HG03196 (cell line): ENCODE data around the gene P2RY6.

Experiments
- ATAC-seq: cut with Tn5 transposase; IDR thresholded peaks from one replicate; pipeline ENCODE4 v1.9.1; 2021; ENCODE audit not compliant: unreplicated experiment

The P2RY6 gene

GRCh38 chr11:73236854-73237253, 35.3 kb upstream of the P2RY6 start:
- ATAC-seq: no peak

DNA sequence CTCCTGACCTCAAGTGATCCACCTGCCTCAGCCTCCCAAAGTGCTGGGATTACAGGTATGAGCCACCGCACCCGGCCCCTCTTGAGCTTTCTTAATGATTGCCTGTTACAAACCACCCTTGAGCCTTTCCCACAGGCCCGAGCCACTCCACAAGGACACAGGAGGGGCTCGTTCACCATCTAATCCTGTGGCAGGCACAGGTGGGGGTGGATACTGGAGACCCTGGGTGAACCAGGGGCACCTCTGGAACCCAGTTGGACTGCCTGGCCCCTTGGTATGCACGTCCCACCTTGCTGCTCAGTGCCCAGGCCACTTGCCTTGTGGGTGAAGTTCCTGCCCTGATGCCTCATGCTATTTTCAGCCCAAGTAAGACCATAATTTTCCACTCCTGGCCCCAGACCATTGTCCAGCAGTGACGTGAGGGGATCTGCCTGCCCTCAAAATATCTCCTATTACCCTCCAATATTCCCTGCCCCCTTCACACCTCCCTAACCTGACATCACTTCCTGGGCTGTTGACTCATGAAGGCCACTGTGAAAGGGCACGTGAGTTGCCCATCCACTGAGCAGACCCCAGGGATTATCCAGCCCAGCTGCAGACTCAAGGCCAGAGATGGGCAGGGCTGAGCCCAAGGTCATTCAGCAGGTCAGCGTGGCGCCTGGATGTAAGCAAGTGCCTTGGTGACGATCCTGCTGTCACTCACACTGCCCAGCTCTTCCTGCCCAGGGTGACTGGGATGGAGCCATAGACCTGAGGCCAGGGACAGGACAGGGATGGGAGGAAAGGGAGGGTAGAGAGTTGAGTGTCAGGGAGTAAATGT, 34.5 kb upstream of the P2RY6 start:
- no peak for ATAC-seq

- no peak for ATAC-seq
Measured at GRCh38 chr11:73239111-73239521, 33.0 kb upstream of the P2RY6 start.

DNA sequence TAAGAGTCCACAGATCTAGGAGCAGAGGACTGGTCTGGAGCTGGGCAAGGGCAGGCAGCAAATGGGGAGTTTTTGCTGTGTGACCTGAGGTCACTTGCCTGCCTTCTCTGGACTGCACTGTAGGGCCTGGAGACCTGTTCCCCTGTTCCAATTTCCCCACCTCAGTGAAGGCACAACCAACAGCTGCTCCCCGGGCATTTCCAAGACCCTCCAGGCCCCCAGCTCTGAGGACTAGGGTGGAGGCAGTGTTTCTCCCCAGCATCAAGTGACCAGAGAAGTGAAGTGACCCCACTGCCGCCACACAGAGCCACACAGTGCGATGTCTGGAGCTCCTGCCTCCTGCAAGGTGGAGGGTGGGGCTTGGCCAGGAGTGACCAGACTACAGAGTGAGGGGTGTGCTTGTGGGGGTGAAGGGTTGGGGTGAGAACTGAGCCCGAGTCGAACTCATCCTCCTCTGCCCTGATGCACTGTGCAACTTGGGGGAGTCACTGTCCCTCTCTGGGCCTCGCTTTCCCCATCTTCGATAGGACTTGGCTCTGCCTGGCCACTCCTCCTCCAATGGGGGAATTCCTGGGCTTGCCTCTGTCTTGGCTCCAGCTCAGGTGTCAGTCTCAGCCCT, 32.5 kb upstream of the P2RY6 start:
- no peak for ATAC-seq

GRCh38 chr11:73240190-73240781, 31.9 kb upstream of the P2RY6 start:
- no peak for ATAC-seq

GRCh38 chr11:73241300-73241699, 30.8 kb upstream of the P2RY6 start:
- no peak for ATAC-seq

DNA sequence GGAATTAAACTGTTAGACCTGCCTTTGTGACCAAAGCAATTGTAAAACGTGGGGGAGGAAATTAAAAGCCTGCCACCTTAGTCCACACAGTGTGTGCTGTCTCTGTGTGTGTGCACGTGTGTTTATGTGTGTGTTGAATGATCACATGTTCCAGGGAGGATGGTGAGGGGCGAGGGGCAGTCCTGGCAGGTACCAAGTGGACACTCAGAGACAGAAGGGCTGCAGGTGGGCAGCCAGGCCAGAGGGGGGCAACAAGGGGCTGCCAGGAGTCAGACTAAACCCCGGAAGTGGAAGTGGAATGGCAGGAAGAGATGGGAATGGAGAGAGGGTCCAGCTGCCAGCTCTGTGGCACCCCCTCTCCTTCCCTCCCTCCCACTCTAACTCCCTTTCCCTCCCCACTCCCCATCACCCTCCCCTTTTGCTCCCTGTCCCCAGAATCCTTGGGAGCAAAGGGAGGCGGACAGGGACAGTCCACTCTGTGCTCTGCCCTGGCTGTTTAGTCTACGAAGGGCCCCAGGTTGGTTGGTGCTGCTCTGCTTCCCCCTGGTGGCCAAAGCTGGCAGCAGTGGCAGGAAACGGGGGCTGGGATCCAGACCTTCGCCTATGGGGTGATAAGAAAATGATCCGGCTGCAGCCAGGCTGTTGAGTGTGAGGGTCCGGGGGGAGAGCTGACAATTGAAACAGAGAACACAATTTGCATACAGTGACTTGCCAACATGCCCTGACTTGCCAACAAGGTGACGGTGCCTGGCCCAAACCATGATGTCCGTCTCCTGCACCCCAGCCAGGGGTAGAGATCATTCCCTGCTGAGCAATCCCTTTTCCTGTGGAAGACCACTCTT, 29.7 kb upstream of the P2RY6 start:
- no peak for ATAC-seq

DNA sequence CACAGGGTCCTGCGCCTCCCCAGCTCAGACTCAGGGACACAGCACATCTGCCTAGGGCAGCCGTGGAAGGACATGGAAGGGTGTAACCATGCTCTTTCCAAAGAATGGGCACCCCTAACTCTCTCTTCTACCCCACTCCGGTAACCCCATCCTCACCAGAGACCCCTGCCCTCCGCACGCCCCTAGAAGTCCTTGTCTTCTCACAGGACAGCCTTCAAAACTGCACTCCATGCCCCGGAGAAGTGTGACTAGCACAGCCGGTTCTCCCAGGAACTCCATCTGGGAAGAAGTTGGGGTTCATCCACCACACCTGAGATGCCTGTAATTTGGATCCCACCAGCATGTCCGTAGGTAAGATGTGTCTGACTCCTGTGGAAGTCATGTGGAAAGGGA, 29.0 kb upstream of the P2RY6 start:
- no peak for ATAC-seq

DNA sequence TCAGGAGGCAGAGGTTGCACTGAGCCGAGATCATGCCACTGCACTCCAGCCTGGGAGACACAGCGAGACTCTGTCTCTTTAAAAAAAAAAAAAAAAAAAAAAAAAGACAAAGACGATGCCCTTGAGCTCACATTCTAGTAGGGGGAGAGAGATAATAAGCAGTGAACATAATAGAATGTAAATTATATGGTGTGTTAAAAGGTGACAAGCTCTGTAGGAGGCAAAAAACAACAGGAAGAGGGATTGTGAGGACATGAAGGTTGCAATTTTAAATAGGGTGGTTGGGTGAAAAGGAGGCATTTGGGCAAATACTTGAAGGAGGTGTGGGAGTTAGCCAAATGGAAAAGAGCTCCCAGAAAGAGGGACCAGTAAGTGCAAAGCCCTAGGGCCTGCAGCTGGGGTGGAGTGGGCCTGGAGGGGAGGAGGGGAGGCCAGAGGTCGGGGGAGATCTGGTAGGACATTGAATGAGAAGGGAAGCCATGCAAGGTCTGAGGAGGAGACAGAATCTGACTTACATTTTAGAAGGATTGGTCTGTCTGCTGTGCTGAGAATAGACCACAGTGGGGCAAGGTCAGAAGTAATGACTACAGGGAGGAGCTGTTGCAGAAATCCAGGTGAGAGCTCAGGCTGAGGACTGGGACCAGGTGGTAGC, 27.4 kb upstream of the P2RY6 start:
- ATAC-seq: no peak

- no peak for ATAC-seq
Measured at GRCh38 chr11:73245461-73245860, 26.7 kb upstream of the P2RY6 start.

DNA sequence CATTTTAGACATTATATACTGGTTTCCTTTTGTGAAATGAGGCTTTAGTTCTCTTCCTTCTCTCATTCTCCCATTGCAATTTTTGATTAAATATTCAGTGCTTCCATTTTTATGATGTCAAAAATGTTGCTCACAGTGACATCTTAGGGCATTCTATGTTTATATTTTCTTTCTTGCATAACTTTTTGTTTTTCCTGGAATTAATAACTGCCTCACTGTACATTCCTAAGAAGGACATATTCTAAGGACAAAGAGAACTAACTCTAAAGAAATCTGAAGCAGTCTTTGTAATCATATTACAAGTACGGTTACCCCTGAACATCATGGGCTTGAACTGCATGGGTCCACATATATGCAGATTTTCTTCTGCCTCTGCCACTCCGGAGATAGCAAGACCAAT, 25.8 kb upstream of the P2RY6 start:
- ATAC-seq: no peak

- ATAC-seq: no peak
Measured at GRCh38 chr11:73248526-73249185, 23.5 kb upstream of the P2RY6 start.

GRCh38 chr11:73249304-73249703, 22.8 kb upstream of the P2RY6 start:
- ATAC-seq: no peak

DNA sequence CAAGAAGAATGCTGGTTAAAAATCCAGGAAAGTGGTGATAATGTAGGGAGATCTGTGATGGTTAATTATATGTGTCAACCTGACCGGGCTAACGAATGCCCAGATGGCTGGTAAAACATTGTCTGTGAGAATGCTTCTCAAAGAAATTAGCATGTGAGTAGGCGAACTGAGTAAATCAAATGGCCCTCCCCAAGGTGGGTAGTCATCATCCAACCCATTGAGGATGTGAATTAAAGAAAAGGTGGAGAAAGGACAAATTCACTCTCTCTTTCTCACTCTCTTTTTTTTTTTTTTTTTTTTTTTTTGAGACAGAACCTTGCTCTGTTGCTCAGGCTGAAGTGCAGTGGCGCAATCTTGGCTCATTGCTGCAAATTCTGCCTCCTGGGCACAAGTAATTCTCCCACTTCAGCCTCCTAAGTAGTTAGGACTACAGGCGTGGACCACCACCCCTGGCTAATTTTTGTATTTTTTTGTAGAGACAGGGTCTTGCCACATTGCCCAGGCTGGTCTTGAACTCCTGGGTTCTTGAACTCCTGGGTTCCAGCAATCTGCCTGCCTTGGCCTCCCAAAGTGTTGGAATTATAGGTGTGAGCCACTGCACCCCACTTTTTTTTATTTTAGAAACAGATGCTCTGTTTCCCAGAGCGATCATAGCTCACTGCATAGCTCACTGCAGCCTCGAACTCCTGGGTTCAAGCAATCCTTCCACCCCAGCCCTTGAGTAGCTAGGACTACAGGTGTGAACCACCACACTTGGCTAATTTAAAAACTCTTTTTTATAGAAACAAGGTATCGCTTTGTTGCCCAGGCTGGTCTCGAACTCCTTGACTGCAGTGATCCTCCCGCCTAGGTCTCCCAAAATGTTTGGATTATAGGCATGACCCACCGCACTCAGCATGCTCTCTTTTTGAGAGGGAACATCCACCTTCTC, 22.0 kb upstream of the P2RY6 start:
- no peak for ATAC-seq

GRCh38 chr11:73252577-73253191, 19.5 kb upstream of the P2RY6 start:
- ATAC-seq: no peak

GRCh38 chr11:73257342-73258103, 14.6 kb upstream of the P2RY6 start:
- no peak for ATAC-seq

DNA sequence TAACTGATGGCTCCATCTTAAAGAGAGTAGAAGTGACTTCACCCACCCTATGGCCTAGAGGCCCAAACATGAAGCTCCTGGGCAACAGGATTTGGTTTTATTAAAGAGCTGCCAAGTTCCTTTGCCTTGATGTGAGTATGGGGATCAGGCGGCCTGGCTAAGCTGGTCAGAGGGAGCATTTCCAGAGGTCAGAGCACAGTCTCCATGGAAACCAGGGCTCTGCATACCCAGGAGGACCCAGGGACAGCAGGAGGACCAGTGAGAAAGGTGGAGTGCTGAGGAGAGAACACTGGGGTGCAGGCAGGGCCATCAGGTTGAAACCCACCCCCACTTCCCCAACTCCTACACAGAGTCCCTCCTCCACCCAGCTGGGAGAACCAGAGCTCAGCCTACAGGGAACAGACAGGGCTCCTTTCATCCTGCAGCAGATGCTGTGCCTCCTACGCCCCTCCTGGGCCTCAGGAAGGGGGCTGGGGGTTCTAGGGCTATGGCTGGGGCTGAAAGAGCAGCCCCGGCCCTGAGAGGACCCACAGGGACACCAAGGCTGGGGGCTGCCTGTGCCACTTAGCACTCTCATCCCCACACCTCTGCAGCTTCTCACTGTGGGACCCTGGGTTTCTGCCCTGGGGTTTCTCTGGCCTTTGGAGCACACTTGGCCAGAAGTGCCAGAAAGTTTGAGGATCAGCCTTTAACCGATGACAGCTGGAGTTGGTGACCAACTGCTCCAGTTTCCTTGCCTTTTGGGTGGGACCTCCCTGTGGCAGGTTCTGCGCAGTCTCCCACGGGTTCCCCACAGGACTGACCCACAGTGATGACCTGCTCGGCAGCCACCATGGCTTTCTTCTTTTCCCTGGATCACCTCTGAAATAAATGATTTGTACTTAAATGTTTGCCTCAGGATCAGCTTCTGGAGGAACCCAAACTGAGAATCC, 13.8 kb upstream of the P2RY6 start:
- no peak for ATAC-seq
